Stimulated activated CD4-positive, alpha-beta T cell treated with anti-CD3 and anti-CD28 coated beads, TNF-alpha, amount 100 ng/mL, for 1 hour (primary cell): ENCODE measurements around the gene PTPN2.

Experiments used
- DNase-seq, 3 donors: peaks; one replicate each; pipeline ENCODE4 v3.0.0-alpha.2; 2020; ENCODE audit warnings: low read depth in 3 of 3, low spot score in 1 of 3

PTPN2 gene

DNA sequence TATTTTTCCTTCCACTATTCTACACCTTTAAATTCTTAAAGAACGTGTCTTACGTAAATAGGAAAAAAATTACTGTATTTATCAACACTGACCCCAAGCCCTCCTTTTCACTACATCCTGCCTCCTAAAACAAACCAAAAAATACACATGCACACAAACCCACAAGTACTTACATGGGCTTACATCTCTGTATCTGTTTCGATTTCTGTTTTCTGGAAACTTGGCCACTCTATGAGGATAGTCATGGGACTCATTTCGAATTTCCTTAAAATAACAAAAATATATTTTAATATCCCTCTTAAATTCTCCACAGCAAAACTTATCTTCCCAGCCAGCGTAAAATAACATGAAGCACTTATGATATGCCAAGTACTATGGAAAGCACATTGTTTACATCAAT is 25.0 kb downstream of the PTPN2 start:
- no peak for DNase-seq

DNA sequence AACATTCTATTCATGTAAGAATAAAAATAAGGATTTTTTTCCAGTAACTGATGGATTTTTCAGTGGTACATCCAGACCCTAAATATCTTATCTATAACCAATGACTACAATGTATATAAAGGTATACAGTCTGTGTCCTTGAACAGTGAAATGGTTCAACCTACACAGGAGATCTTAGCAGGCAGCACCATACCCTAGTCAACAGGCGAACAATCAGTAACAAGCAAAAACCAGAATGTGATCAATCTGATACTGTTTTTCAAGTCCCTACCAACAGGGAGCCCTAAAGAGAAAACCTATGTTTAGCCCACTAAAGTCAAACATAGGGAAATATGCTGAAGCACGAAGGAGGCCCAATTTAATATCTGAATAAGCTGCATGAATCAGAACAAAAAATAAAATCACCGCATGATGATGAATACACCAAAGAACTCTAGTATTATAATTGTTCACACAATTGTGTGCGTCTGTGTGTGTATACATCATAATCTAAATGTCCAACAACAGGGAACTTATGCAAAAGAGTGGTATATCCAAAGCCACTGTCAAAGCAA is 26.0 kb downstream of the PTPN2 start:
- no peak for DNase-seq

DNA sequence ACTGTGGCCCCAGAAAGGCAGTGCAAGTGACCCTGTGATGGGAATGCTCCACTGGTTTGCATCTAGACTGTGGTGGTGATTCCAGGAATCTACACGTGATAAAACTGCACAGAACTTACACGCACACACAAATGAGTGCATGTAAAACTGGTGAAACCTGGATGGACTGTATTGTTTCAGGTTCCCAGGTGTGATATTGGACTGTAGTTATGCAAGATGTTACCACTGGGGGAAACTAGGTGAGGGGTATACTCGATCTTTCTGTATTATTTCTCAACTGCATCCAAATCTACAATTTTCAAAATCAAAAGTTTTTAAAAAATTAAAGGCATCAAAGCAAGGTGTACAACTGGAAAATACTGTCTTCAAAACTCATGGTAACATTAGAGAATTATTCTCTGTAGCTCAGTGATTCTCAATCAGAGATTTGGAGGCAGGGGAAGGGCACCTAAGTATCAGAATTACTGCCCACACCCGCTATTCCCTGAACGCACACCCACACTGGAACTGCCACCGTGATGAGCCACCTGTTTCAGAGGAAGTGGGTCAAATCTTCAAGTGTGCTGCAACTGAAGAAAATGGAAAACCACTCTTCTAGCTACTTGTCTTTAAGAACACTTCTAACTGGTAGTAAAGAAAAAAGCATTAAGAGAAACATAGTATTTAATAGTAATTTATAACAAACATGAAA is 26.7 kb downstream of the PTPN2 start:
- no peak for DNase-seq

DNA sequence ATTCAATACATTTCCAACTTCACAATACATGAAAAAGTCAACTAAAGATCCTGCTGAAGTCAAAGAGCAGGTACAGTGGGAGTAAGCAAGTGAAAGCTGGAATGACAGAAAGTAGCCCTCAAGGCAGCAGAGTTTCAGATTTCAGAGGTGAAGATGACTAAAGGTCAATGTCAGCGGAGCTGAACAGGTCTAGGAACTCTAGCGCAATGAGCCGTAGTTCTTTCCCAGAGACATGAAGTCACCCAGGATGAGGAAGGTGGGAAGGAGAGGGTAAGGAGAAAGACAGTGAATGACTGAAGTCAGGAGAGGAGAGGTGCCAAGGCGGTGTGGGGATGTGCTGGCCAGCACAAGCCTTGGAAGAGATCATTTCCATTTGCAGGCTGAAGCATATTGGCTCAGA is 28.1 kb downstream of the PTPN2 start:
- no peak for DNase-seq

GRCh38 chr18:12852566-12853315 is 31.3 kb downstream of the PTPN2 start:
- no peak for DNase-seq

DNA sequence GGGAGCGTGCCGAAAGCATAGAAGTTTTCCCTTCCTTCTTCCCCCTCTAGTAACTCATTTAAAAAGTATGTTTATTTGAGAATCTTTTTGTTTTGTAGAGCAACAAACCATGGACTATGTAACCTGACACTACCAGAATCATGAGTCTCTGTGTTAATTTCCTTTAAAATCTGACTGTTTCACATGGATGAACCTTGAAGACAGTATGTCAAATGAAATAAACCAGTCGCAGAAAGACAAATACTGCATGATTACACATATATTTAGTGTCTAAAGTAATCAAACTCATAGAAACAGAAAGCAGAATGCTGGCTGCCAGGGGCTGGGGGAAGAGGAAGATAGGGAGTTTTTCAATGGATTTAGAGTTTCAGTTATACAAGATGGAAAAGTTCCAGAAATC is 32.3 kb downstream of the PTPN2 start:
- DNase-seq = no peak

DNA sequence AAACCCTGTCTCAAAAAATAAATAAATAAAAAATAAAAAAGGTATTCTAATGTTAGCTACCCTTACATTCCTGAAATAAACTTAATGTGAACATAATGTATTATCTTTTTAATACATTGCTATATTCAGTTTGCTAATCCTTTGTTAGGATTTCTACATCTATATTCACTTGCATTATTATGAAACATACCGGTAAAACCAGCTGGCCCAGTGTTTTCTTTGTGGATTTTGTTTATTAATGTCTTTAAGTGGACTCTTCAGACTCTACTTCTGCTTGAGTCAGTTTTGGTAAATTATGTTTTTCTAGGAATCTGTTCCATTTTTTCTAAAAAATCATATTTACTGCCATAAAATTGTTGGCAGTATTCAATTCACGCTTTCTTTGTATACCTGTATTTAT is 34.5 kb downstream of the PTPN2 start:
- DNase-seq = no peak

- DNase-seq = no peak
Measured at GRCh38 chr18:12848405-12848804, 35.6 kb downstream of the PTPN2 start.

GRCh38 chr18:12844391-12844790 is 39.6 kb downstream of the PTPN2 start:
- DNase-seq = no peak

- DNase-seq = no peak
Measured at GRCh38 chr18:12843420-12844350, 40.4 kb downstream of the PTPN2 start.

DNA sequence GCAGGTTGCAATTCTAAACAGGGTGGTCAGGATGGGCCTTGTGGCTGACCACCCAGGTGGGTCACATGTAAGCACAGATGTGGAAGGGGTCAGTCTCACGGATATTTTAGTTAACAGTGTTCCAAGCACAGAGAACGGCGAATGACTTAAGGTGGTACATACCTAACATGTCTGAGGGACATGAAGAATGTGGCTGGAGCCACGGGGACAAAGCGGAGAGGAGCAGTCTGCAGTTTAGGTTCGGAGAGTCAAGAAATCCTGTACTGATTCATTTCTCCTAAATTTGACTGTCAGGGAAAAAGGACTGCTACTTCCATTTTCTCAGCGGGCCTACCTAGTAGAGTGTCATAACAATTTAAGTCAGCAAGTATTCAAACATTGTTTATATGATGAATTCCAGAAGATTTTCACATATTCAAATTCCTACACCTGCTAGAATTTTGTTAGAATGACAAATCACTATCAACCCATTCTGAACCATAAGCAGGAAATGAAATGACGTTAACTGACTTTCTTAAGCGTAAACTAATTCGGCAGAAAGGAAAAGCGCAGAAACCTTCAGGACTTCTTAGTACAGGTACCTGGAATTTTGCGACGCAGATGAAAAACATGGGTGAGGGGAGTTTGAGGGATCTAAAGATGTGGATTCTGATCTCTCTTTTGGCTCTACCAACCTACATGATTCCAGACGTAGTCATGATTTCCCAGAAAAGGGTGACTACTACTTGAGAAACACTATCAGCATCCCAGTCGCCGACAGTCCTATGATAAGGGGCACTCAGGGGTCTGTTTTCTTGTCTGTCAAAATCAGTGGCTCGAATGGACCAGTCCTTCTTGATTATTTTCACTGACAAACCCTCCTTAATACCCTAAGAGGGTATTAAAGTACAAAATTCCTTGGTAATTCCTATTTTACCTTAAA is 41.3 kb downstream of the PTPN2 start:
- no peak for DNase-seq

DNA sequence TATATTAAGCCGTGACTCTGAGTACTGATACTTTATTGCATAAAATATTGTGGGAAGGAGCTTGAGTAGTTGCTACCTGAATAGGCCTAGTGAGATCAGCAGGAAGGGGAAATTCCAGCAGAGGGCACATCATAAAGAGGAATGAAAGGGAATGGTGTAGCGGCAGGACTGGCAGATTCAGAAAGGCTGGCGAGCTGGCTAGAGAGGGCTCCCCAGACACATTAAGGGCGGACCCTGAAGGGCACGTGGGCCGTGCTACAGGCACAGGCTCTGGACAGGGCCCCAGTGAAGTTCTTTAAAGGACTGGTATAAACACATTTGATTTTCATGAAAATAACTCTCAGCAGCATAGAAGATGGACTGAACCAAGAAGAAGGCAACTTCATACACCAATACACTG is 43.0 kb downstream of the PTPN2 start:
- no peak for DNase-seq

GRCh38 chr18:12840382-12840781 is 43.7 kb downstream of the PTPN2 start:
- DNase-seq = no peak

DNA sequence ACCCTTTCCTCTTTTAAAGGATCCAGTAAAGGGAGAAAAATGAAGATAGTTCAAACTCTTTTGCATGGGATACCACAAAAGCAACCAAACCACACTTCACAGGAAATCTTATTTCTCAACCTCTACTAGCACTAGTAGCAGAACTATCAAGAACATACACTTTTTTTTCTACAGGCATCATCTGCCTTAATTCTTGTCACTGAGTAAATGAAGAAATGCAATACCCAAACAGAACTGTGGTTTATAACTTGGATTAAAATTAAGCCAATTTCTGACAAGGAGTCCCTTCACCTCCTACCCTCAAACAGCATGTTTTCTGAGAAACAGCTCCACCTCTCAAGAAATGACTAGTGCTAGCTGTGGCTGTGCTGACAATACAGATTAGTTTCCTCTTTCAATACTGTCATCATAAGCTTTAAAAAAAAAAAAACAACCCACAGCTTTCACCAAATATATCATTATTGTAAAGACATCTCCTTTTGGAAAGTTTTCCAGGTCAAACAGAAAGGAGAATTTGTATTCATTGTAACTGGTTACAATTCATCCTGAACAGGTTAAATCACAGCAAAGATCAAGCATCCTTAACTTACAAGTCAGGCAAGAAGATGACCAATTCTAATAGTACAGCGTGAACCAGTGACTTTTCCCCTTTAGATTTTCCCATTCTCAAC is 44.4 kb downstream of the PTPN2 start:
- DNase-seq = no peak

DNA sequence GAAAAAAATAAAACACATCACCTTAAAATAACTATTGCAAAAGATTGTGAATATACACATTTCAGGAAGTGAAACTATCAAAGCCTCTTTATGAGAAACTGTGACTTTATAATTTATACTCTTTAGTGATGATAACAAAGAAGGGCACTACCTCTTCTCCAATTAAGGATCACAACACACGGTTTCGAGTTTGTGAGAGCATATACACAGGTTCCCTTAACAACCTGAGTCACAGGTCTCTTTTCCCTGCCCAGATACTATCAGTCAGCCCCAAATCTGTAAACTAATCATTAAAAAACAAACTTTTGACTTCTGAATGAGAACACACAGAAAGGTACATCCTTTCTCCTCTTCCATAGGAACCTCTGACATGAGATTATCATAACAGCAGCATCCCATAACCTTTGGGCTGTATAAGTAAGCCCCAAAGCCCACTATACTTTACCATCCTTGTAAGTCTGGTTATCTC is 44.9 kb downstream of the PTPN2 start:
- DNase-seq = no peak

GRCh38 chr18:12838178-12838634 is 45.8 kb downstream of the PTPN2 start:
- no peak for DNase-seq

DNA sequence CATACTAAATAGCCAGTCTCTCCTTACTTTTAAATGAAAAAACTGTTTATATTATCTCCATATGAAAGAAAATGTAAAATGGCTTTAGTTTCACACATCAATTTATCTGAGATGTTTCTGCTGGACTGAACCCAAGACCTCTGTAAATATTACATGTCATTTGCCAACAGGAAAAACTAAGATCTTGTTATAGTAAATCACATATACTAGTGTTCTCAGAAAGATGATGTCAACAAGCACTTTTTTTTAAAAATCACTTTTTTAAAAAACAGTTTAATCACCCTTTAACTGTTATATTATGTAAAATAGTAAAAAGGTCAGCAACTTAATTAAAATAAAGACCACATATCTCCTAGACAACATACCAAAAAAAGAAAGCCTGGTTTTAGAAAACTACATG is 46.3 kb downstream of the PTPN2 start:
- no peak for DNase-seq

GRCh38 chr18:12836551-12836950 is 47.5 kb downstream of the PTPN2 start:
- no peak for DNase-seq
